ENCODE data around the gene SMNDC1.
"Not testable (repeated sequence)": the region's sequence is repeated elsewhere in the genome, so short reads cannot be mapped to it uniquely, and the experiment has no call there.

SMNDC1 gene

DNA sequence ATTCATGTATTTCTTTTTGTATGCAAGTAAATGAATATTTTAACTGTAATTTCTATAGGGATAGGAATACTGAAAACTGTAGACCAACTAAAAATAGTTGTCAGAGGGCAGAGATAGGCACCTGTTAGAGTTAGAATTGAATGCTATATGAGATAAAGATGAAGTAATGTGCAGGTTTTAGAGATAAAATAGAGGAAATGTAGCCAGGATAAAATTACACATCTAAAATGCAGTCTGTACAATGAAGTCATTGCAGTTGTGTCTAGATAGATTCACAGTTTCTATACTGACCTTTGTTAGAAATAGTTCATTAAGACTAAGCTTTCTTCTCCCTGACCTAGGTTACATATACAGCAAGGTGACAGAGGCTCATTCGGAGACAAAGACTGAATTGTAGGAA is 46.2 kb downstream of the SMNDC1 start:
- no peak overlapping the region for H3K4me3 ChIP-seq (ENCODE audit: low read depth, low read length)
- H3K27me3 ChIP-seq (replicated peaks) = no peaks in the 10 kb centered on the region
- H3K27ac ChIP-seq = no peak overlapping the region
- in situ Hi-C loops (cut with HindIII; ENCODE audit: low pct_ligation_motif_present, low sequenced_read_pairs) = no loop called here
- no peak for DNase-seq
- no peaks in the 10 kb centered on the region for H3K36me3 ChIP-seq (replicated peaks)
- TF ChIP-seq, protein P1, sequence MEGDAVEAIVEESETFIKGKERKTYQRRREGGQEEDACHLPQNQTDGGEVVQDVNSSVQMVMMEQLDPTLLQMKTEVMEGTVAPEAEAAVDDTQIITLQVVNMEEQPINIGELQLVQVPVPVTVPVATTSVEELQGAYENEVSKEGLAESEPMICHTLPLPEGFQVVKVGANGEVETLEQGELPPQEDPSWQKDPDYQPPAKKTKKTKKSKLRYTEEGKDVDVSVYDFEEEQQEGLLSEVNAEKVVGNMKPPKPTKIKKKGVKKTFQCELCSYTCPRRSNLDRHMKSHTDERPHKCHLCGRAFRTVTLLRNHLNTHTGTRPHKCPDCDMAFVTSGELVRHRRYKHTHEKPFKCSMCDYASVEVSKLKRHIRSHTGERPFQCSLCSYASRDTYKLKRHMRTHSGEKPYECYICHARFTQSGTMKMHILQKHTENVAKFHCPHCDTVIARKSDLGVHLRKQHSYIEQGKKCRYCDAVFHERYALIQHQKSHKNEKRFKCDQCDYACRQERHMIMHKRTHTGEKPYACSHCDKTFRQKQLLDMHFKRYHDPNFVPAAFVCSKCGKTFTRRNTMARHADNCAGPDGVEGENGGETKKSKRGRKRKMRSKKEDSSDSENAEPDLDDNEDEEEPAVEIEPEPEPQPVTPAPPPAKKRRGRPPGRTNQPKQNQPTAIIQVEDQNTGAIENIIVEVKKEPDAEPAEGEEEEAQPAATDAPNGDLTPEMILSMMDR (IDR thresholded peaks at IDR 0.05; ENCODE audit: low read depth, low read length, missing control alignments) = no peak

DNA sequence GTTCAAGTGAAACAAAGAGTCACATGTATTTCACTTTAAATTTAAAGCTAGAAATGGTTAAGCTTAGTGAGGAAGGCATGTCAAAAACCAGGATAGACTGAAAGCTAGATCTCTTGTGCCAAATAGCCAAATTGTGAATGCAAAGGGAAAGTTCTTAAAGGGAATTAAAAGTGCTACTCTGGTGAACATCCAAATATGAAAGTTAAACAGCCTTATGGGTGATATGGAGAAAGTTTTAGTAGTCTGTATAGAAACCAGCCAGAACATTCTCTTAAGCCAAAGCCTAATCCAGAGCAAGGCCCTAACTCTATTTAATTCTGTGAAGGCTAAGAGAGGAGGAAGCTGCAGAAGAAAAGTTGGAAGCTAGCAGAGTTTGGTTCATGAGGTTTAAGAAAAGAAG is 50.3 kb downstream of the SMNDC1 start:
- in situ Hi-C loops (cut with HindIII; ENCODE audit: low pct_ligation_motif_present, low sequenced_read_pairs) = no loop called here
- TF ChIP-seq, protein P1 (IDR thresholded peaks at IDR 0.05; ENCODE audit: low read depth, low read length, missing control alignments) = no peak
- H3K4me3 ChIP-seq (ENCODE audit: low read depth, low read length) = no peak overlapping the region
- no peaks in the 10 kb centered on the region for H3K36me3 ChIP-seq (replicated peaks)
- no peaks in the 10 kb centered on the region for H3K27me3 ChIP-seq (replicated peaks)
- DNase-seq = no peak
- no peak overlapping the region for H3K27ac ChIP-seq

DNA sequence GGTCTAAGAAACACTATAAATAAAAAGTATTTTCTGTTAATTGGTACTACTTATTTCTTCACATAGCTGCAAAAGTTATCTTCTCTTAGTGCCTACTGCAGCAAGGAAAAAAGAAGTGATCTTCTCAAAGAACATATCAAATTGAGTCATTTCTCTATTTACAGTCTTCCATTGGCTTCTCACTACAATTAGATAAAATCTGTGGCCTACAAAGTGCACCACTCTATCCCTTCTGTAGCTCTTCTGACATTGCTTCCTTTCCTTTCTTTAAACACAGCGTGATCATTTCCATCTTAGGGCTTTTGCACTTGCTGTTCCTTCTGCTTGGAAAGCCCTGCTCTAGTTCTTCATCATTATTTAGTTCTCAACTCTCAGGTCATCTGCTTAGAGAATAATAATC is 52.6 kb downstream of the SMNDC1 start:
- H3K27ac ChIP-seq = no peak overlapping the region
- TF ChIP-seq, protein P1 (IDR thresholded peaks at IDR 0.05; ENCODE audit: low read depth, low read length, missing control alignments) = no peak
- in situ Hi-C loops (cut with HindIII; ENCODE audit: low pct_ligation_motif_present, low sequenced_read_pairs) = no loop called here
- H3K4me3 ChIP-seq (ENCODE audit: low read depth, low read length) = no peak overlapping the region
- H3K27me3 ChIP-seq (replicated peaks) = no peaks in the 10 kb centered on the region
- no peak for DNase-seq
- no peaks in the 10 kb centered on the region for H3K36me3 ChIP-seq (replicated peaks)

GRCh38 chr10:110251392-110251791 is 53.3 kb downstream of the SMNDC1 start:
- H3K27ac ChIP-seq; in situ Hi-C loops (cut with HindIII; ENCODE audit: low pct_ligation_motif_present, low sequenced_read_pairs); H3K27me3 ChIP-seq (replicated peaks); H3K4me3 ChIP-seq (ENCODE audit: low read depth, low read length); H3K36me3 ChIP-seq (replicated peaks); DNase-seq: not testable (repeated sequence)

GRCh38 chr10:110249489-110249888 is 55.2 kb downstream of the SMNDC1 start:
- H3K27me3 ChIP-seq (replicated peaks); H3K4me3 ChIP-seq (ENCODE audit: low read depth, low read length); DNase-seq; H3K27ac ChIP-seq; H3K36me3 ChIP-seq (replicated peaks); in situ Hi-C loops (cut with HindIII; ENCODE audit: low pct_ligation_motif_present, low sequenced_read_pairs): not testable (repeated sequence)

DNA sequence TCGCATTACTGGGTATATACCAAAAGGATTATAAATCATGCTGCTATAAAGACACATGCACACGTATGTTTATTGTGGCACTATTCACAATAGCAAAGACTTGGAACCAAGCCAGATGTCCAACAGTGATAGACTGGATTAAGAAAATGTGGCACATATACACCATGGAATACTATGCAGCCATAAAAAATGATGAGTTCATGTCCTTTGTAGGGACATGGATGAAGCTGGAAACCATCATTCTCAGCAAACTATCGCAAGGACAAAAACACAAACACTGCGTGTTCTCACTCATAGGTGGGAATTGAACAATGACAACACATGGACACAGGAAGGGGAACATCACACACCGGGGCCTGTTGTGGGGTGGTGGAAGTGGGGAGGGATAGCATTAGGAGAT is 56.9 kb downstream of the SMNDC1 start:
- H3K27ac ChIP-seq; H3K36me3 ChIP-seq (replicated peaks); H3K4me3 ChIP-seq (ENCODE audit: low read depth, low read length); H3K27me3 ChIP-seq (replicated peaks); DNase-seq; in situ Hi-C loops (cut with HindIII; ENCODE audit: low pct_ligation_motif_present, low sequenced_read_pairs): not testable (repeated sequence)

DNA sequence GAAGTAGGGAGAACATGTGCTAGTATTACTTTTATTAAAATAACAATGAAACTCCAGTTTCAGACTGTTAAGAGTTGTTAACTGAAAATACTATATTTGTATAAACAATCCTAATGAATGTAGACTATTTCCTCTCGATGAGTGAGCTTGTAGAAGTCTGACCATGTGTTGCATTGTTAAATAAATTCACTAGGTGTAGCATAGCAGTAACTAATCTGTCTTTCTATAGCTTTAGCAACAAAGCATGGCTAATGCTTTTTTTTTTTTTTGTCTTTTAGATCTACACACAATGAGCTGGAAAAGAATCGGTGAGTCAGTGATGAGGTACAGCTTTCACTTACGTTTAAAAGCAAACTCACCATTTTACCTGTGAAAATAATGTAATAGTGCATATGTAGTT is 60.2 kb downstream of the SMNDC1 start:
- no peak overlapping the region for H3K4me3 ChIP-seq (ENCODE audit: low read depth, low read length)
- TF ChIP-seq, protein P1 (IDR thresholded peaks at IDR 0.05; ENCODE audit: low read depth, low read length, missing control alignments) = no peak
- in situ Hi-C loops (cut with HindIII; ENCODE audit: low pct_ligation_motif_present, low sequenced_read_pairs) = no loop called here

More for the DNA sequence above, 60.2 kb downstream of the SMNDC1 start:
- H3K27ac ChIP-seq = no peak overlapping the region
- no peaks in the 10 kb centered on the region for H3K36me3 ChIP-seq (replicated peaks)
- no peak for DNase-seq
- H3K27me3 ChIP-seq (replicated peaks) = no peaks in the 10 kb centered on the region

Data from brain microvascular endothelial cell (primary cell).